ENCODE data around the gene HIF1A.

DNA sequence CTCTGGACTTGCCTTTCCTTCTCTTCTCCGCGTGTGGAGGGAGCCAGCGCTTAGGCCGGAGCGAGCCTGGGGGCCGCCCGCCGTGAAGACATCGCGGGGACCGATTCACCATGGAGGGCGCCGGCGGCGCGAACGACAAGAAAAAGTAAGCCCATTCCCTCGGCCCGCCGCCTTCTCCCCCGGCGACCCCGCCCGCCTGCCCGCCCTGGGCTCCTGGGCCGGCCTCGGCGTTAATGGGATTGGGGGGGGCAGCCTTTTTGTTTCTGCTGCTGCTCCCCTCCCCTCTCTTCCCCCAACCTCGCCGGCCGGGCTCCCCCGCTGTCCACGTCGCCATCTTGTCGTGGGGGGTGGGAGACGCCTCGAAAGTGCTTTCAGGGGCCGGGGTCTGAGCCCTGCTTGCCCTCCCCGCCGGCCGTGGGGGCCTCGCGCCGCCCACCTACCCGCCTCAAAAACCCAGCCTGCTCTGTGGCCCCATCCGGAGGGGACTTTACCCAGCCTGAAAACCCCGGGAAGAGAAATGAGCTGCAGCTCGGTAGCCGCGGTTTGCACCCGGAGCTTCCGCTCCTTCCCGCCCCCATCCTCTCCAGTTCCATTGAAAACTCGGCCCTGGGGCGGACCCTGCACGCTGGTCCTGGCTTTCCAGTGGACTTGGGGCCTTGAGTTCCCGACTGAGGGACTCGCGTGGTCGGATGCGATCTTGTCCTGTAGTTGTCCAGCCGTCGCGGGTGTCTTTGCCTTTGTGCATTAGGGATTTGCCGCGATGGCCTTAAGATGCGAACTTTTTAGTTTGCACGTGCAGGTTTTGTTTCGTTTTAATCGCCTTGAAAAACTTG, 598 bp downstream of the HIF1A start:
- TF ChIP-seq YY1 (IDR thresholded peaks at IDR 0.05; ENCODE audit: insufficient read depth, insufficient read length): no peak
- no peak for TF ChIP-seq ZNF274 (IDR thresholded peaks at IDR 0.05; ENCODE audit: low read depth, low read length)
- no peak for TF ChIP-seq SUZ12 (IDR thresholded peaks at IDR 0.05; ENCODE audit: extremely low read depth, insufficient read depth, insufficient read length)

Measured in NT2/D1 (cell line).